GM12875 (cell line): ENCODE data around the gene FUT2.

Experiments
- H3K4me3 ChIP-seq: one replicate; pipeline ENCODE4 v1.5.1; 2011; ENCODE audit warnings: low read depth, low read length, control low read depth
- CTCF ChIP-seq: IDR thresholded peaks from 2 replicates; pipeline ENCODE4 v1.5.1; 2011; ENCODE audit warnings: low read depth, mild to moderate bottlenecking, control low read depth, inconsistent platforms, low read length, moderate library complexity, borderline replicate concordance; ENCODE audit not compliant: insufficient read depth

The FUT2 gene

GRCh38 chr19:48705431-48705830 lies 9.7 kb downstream of the FUT2 start:
- TF ChIP-seq CTCF: no peak
- H3K4me3 ChIP-seq: no peak overlapping the region

GRCh38 chr19:48708471-48708870 lies 12.7 kb downstream of the FUT2 start:
- no peak overlapping the region for H3K4me3 ChIP-seq
- TF ChIP-seq CTCF: no peak

- no peak for TF ChIP-seq CTCF
Observed at GRCh38 chr19:48711106-48711662, 15.4 kb downstream of the FUT2 start.

GRCh38 chr19:48713041-48713863 lies 17.5 kb downstream of the FUT2 start:
- H3K4me3 ChIP-seq: peak overlapping the region; percentile 58
- no peak; the same call in 1 of the 2 replicates for TF ChIP-seq CTCF

More at GRCh38 chr19:48711106-48711662, 15.4 kb downstream of the FUT2 start:
- H3K4me3 ChIP-seq: no peak overlapping the region

GRCh38 chr19:48713864-48714755 lies 18.3 kb downstream of the FUT2 start:
- no peak for TF ChIP-seq CTCF
- H3K4me3 ChIP-seq: peak overlapping the region; percentile 58

GRCh38 chr19:48714759-48715675 lies 19.2 kb downstream of the FUT2 start:
- no peak for TF ChIP-seq CTCF
- H3K4me3 ChIP-seq: peak overlapping the region; percentile 57
